ENCODE results near the gene NAGA. TPM values are rescaled to one million over a fixed set of nuclear protein-coding genes. Genes with fewer than 3 reads are reported as not detected.
"Not testable (repeated sequence)": the region's sequence is repeated elsewhere in the genome, so short reads cannot be mapped to it uniquely, and the experiment has no call there.

NAGA gene
- total and polyA plus RNA-seq, 4 donors, result 18.9 to 35.7 (median 23.5) TPM

DNA sequence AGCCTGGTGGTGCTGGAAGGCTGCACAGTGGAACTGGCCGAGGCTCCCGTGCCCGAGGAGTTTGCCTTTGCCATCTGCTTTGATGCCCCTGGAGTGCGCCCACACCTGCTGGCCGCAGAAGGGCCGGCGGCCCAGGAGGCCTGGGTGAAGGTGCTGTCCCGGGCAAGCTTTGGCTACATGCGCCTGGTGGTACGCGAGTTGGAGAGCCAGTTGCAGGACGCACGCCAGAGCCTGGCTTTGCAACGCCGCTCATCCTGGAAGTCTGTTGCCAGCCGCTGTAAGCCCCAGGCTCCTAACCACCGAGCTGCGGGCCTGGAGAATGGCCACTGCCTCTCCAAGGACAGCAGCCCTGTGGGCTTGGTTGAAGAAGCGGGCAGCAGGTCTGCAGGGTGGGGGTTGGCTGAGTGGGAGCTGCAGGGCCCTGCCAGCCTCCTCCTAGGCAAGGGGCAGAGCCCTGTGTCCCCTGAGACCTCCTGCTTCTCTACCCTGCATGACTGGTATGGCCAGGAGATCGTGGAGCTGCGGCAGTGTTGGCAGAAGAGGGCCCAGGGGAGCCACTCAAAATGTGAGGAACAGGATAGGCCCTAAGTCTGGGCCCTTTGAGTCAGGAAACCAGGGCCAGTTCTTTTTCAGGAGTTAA is 7.0 kb upstream of the NAGA start:
- 90% methylated on average over 21 of the region's 21 CpGs for WGBS (ENCODE audit: insufficient coverage)
- Histone ChIP-seq H3K4me3 (ENCODE audit: low read depth, low read length) (no peak overlapping the region), H3K27me3 (ENCODE audit: control insufficient read depth, insufficient read depth, low read length) (no peaks in the 10 kb centered on the region), H3K27ac (ENCODE audit: low read depth, low read length) (no peak overlapping the region), H3K36me3 (ENCODE audit: control insufficient read depth, insufficient read depth, low read length) (peaks cover 18% of the 10 kb centered on the region), H3K9me3 (ENCODE audit: control insufficient read depth, insufficient read depth, low read length) (no peaks in the 10 kb centered on the region), H3K4me1 (ENCODE audit: control insufficient read depth, insufficient read depth, low read length) (peaks cover 52% of the 10 kb centered on the region)
- DNase-seq (ENCODE audit: low read depth in 4 of 6, low spot score in 6 of 6), result no peak

DNA sequence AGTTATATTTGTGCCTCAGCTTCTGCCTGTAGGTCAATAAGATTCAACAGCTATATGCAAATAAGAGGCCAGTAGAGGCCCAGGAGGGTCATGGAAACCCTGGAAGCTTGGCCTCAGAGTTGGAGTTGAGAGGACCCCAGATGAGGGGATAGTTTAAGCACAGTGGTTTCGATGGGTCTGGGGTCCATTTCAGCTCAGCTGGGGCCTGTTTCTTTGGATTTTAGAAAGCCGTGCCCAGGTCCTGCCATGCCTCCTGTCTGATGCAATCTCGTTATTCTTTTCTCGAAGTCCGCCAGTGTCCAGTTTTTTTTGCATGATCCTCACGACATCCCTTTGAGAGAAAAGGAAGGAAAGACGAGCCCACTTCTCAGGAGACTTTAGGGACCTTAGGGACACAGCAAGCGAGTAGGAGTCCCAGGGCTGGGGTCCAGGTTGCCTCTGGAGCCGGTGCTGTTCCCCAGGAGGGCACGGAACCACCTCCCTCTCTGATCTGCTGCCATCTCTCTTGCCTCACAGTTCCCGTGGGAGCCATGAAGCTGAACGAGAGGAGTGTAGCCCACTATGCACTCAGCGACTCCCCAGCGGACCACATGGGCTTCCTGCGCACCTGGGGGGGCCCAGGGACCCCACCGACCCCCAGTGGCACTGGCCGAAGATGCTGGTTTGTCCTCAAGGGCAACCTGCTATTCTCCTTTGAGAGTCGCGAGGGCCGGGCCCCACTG is 6.3 kb upstream of the NAGA start:
- no peak overlapping the region for H3K4me3 ChIP-seq (ENCODE audit: low read depth, low read length)
- H3K27me3 ChIP-seq (ENCODE audit: control insufficient read depth, insufficient read depth, low read length), result no peaks in the 10 kb centered on the region
- WGBS (ENCODE audit: insufficient coverage), result 93% methylated on average over 19 of the region's 20 CpGs
- H3K9me3 ChIP-seq (ENCODE audit: control insufficient read depth, insufficient read depth, low read length), result no peaks in the 10 kb centered on the region
- H3K27ac ChIP-seq (ENCODE audit: low read depth, low read length), result no peak overlapping the region
- DNase-seq (ENCODE audit: low read depth in 4 of 6, low spot score in 6 of 6), result no peak
- H3K4me1 ChIP-seq (ENCODE audit: control insufficient read depth, insufficient read depth, low read length), result peaks cover 51% of the 10 kb centered on the region
- H3K36me3 ChIP-seq (ENCODE audit: control insufficient read depth, insufficient read depth, low read length), result peaks cover 11% of the 10 kb centered on the region

DNA sequence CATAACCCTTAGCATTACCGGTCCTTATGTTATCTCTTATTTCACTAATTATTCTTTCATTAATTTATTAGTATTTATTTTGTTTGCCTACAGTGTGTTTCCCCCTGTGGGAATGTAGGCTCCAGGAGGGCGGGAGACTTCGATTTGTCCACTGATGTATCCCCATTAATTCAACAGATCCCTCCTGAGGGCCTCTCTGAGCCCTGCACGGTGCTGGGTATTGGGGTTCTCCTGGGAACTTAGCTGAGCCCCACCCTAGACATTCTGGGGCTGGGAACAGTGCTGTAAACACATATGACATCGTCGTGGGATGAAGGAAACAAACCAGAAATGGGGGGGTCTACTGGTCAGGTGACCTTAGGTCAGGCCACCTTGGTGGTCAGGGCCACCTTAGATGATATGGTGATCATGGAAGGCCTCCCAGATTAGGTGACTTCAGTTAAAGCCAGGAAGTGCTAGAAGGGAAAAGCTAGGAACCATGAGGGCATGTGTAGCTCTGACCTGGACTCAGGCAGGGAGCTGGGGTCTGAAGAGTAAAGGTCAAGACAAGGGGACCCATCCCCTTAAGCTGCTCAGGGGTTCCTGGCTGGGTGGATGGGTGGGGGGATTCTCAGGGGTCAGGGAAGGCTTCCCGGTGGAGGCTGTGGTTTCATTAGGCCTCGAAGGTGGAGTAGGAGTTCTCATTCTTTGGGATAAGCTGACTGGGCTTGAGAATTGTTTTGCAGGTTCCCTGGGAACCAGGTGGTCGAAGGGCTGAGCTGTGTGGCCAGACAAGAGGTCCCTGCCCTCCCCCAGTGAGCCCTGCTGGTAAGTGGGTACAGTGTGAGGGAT is 4.4 kb upstream of the NAGA start:
- DNase-seq (ENCODE audit: low read depth in 4 of 6, low spot score in 6 of 6), result no peak
- H3K27me3 ChIP-seq (ENCODE audit: control insufficient read depth, insufficient read depth, low read length), result no peaks in the 10 kb centered on the region
- H3K4me1 ChIP-seq (ENCODE audit: control insufficient read depth, insufficient read depth, low read length), result peaks cover 56% of the 10 kb centered on the region
- H3K36me3 ChIP-seq (ENCODE audit: control insufficient read depth, insufficient read depth, low read length), result peaks cover 8% of the 10 kb centered on the region
- H3K4me3 ChIP-seq (ENCODE audit: low read depth, low read length), result peak overlapping the region; percentile 50
- peak overlapping the region; percentile 84 for H3K27ac ChIP-seq (ENCODE audit: low read depth, low read length)
- WGBS (ENCODE audit: insufficient coverage), result 87% methylated on average over 6 of the region's 9 CpGs
- no peaks in the 10 kb centered on the region for H3K9me3 ChIP-seq (ENCODE audit: control insufficient read depth, insufficient read depth, low read length)

DNA sequence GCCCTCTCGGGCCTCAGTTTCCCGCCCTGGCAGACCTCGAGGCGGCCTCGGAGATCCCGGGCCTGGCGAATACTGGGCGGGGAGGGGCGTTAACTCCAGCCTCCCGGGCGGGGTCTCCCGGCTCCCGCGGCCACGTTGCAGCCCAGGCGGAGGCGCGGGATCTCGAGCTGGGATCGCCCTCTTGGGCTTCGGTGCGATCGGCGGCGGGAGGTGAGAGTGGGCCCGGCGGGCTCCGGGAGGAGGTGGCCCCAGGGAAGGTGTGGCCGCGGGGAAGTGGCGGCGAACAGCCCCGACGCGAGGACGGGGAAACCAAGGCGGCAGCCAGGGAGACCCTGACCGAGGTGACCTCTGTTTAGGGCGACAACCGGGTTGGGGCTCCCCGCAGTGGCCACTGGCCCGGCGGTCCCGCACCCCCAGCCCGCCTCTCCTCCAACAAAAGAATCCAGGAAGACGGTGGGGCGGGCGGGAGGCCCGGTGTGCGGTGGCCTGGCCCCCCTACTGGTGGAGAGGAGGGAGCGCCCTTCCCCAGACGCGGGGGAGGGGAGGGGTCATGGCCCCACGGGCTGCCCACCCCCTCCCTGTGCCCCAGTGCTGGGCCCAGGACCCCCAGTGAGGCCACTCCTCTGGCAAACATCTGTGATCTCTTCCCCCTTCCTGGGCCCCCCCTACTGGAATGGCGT is 3.7 kb upstream of the NAGA start, which contains the start of gene PHETA2:
TSS of gene PHETA2 (plus strand) at position 117 of the 680 bp plus-strand sequence. CDS start 3,046 bp downstream, outside the sequence.
- peaks cover 61% of the 10 kb centered on the region for H3K4me1 ChIP-seq (ENCODE audit: control insufficient read depth, insufficient read depth, low read length)
- WGBS (ENCODE audit: insufficient coverage), result 5% methylated on average over 44 of the region's 55 CpGs
- peaks cover 8% of the 10 kb centered on the region for H3K36me3 ChIP-seq (ENCODE audit: control insufficient read depth, insufficient read depth, low read length)
- no peaks in the 10 kb centered on the region for H3K9me3 ChIP-seq (ENCODE audit: control insufficient read depth, insufficient read depth, low read length)
- H3K4me3 ChIP-seq (ENCODE audit: low read depth, low read length), result peak within 1 kb of the TSS; percentile 50
- DNase-seq (ENCODE audit: low read depth in 4 of 6, low spot score in 6 of 6), result peak in 2 of 6 donors; percentile 4 to 51
- no peaks in the 10 kb centered on the region for H3K27me3 ChIP-seq (ENCODE audit: control insufficient read depth, insufficient read depth, low read length)
- H3K27ac ChIP-seq (ENCODE audit: low read depth, low read length), result peak within 1 kb of the TSS; percentile 84

DNA sequence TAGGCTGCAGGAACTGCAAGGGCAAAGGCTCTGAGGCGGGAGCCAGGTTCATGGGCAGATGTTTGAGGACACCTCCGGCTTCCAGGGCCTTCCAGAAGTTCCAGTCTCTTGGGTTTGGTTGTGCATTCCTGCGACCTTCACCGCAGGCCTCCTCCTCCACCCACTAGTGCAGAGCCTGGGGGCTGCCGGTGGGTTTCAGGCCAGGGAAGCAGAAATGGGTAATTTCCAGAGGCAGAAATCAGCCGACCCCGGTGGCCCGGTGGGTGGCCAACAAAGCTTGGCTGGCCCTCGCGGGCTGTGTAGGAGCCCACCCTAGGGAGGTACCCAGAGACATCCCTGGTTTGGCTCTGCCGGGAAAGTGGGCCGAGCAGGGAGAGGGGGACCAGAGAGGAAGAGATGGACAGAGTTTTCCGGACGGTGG is 3.0 kb upstream of the NAGA start:
- H3K4me3 ChIP-seq (ENCODE audit: low read depth, low read length), result peak overlapping the region; percentile 50
- H3K9me3 ChIP-seq (ENCODE audit: control insufficient read depth, insufficient read depth, low read length), result no peaks in the 10 kb centered on the region
- peaks cover 8% of the 10 kb centered on the region for H3K36me3 ChIP-seq (ENCODE audit: control insufficient read depth, insufficient read depth, low read length)
- no peaks in the 10 kb centered on the region for H3K27me3 ChIP-seq (ENCODE audit: control insufficient read depth, insufficient read depth, low read length)
- peaks cover 60% of the 10 kb centered on the region for H3K4me1 ChIP-seq (ENCODE audit: control insufficient read depth, insufficient read depth, low read length)
- DNase-seq (ENCODE audit: low read depth in 4 of 6, low spot score in 6 of 6), result no peak
- H3K27ac ChIP-seq (ENCODE audit: low read depth, low read length), result peak overlapping the region; percentile 84
- WGBS (ENCODE audit: insufficient coverage), result 76% methylated on average over 13 of the region's 14 CpGs

DNA sequence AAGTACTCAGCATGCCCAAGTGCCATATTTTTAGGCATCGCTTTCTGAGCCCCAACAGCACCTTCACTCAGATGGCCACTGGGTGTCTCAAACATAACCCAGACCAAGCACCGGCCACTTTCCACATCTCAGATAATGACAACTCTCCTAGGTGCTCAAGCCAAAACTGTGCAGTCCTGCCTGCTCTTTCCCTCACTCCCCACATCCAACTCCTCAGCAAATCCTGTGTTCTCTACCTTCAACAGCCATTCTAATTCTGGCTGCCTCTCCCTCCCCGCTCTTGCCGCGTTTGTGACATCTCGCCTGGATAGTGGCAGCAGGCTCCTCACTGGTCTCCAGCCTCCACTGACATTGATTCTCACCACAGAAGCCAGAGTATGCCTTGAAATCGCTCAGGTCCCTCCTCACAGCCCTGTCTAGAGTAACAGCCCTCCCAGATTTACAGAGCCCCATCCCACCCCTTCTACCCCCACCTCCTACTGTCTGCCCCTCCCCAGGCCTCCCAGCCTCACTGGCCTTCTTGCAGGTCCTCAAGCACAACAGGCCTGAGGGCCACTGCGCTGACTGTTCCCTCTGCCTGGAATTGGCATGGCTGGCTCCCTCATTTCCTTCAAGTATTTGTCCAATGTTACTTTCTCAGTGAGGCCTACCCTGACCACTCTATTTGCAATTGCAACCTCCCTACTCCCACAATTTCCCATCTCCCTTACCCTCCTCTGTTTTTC is 2.2 kb upstream of the NAGA start:
- Histone ChIP-seq H3K27ac (ENCODE audit: low read depth, low read length) (no peak overlapping the region), H3K27me3 (ENCODE audit: control insufficient read depth, insufficient read depth, low read length) (no peaks in the 10 kb centered on the region), H3K36me3 (ENCODE audit: control insufficient read depth, insufficient read depth, low read length) (peaks cover 15% of the 10 kb centered on the region), H3K4me1 (ENCODE audit: control insufficient read depth, insufficient read depth, low read length) (peaks cover 56% of the 10 kb centered on the region), H3K4me3 (ENCODE audit: low read depth, low read length) (no peak overlapping the region), H3K9me3 (ENCODE audit: control insufficient read depth, insufficient read depth, low read length) (no peaks in the 10 kb centered on the region)
- 85% methylated on average over 8 of the region's 8 CpGs for WGBS (ENCODE audit: insufficient coverage)
- DNase-seq (ENCODE audit: low read depth in 4 of 6, low spot score in 6 of 6), result peak in 1 of 6 donors; percentile 17

DNA sequence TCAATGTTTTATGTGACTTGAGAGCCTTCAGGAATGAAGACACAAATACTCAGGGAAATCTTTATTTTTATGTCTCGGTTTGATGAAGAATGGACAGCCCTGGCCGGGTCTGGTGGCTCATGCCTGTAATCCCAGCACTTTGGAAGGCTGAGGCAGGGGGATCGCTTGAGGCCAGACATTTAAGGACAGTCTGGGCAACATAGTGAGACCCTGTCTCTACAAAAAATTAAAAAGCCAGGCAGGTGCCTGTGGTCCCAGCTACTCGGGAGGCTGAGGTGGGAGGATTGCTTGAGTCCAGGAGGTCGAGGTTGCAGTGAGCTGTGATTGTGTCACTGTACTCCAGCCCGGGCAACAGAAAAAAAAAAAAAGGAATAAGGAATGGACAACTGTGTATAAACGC is 896 bp upstream of the NAGA start:
- H3K4me1 ChIP-seq (ENCODE audit: control insufficient read depth, insufficient read depth, low read length), result peaks cover 52% of the 10 kb centered on the region
- DNase-seq (ENCODE audit: low read depth in 4 of 6, low spot score in 6 of 6); H3K27me3 ChIP-seq (ENCODE audit: control insufficient read depth, insufficient read depth, low read length); H3K9me3 ChIP-seq (ENCODE audit: control insufficient read depth, insufficient read depth, low read length): not testable (repeated sequence)
- WGBS (ENCODE audit: insufficient coverage), result 63% methylated on average over 7 of the region's 7 CpGs
- peak overlapping the region; percentile 97 for H3K27ac ChIP-seq (ENCODE audit: low read depth, low read length)
- H3K4me3 ChIP-seq (ENCODE audit: low read depth, low read length), result peak overlapping the region; percentile 91
- peaks cover 19% of the 10 kb centered on the region for H3K36me3 ChIP-seq (ENCODE audit: control insufficient read depth, insufficient read depth, low read length)

DNA sequence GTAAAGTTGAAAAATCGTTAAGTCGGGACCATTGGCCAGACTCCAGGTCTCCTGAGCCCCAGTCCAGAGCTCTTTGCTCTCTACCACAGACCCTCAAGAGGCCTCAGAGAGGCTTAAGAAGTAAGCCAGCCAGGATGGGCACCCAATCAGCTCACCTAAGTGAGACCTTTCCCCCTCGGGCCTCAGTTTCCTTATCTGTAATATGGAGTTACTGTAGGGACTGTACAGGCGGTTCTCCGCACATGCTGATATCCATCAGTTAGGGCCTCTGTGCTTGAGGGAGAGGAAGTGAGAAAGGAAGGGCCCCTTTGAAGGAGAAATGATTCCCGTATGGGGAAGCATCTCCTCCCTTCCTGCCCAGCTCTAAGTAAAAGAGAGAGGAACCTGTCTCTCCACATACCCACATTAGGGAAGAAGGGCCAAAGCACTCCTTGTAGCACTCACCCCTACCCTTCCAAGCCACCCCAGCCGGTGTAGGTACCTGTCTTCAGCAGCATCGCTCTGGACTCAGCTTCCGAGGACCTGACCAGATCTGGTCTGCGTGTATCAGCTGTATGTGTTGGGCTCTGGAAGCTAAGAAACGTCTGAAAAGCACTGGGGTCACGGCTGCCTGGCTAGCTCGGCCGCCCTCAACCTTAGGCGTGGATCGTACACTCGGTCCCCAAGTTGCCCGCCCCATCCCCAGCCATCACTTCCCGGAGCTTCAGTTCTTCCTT is 653 bp downstream of the NAGA start:
- H3K27me3 ChIP-seq (ENCODE audit: control insufficient read depth, insufficient read depth, low read length), result no peaks in the 10 kb centered on the region
- H3K36me3 ChIP-seq (ENCODE audit: control insufficient read depth, insufficient read depth, low read length), result peaks cover 34% of the 10 kb centered on the region
- H3K4me1 ChIP-seq (ENCODE audit: control insufficient read depth, insufficient read depth, low read length), result peaks cover 46% of the 10 kb centered on the region
- H3K9me3 ChIP-seq (ENCODE audit: control insufficient read depth, insufficient read depth, low read length), result no peaks in the 10 kb centered on the region
- WGBS (ENCODE audit: insufficient coverage), result 9% methylated on average over 14 of the region's 19 CpGs
- peak overlapping the region; percentile 97 for H3K27ac ChIP-seq (ENCODE audit: low read depth, low read length)
- peak overlapping the region; percentile 91 for H3K4me3 ChIP-seq (ENCODE audit: low read depth, low read length)
- DNase-seq (ENCODE audit: low read depth in 4 of 6, low spot score in 6 of 6), result peak in 1 of 6 donors; percentile 33
